GM23338 (cell line): Measurements from ENCODE around the gene SCUBE2. TPM values are rescaled to one million over a fixed set of nuclear protein-coding genes. Genes with fewer than 3 reads are reported as not detected.

Experiments used
- ATAC-seq: fragments of 200-7000 bp; cut with Tn5 transposase; 3 replicates; pipeline ENCODE4 v1.9.1; 2020
- DNase-seq: peaks from one replicate; pipeline ENCODE4 v3.0.0-alpha.2; 2015; ENCODE audit warnings: low spot score
- H2AFZ ChIP-seq: fragments of 200-600 bp; sonication (generic); 2 replicates; pipeline ENCODE4 v1.8.0; 2016; ENCODE audit warnings: antibody characterized with exemption, mild to moderate bottlenecking, moderate library complexity
- H3F3A ChIP-seq: fragments of 200-600 bp; sonication (generic); replicated peaks from 2 replicates; pipeline ENCODE4 v1.8.0; 2017; ENCODE audit warnings: antibody characterized with exemption, mixed run types, low read depth
- H3K27ac ChIP-seq: fragments of 200-600 bp; sonication (generic); 2 replicates; pipeline ENCODE4 v1.6.1; 2016; ENCODE audit warnings: low read depth
- H3K27me3 ChIP-seq: fragments of 200-600 bp; sonication (generic); 2 replicates; pipeline ENCODE4 v1.8.0; 2016; ENCODE audit warnings: mild to moderate bottlenecking, mixed run types, moderate library complexity; ENCODE audit not compliant: insufficient read depth
- H3K36me3 ChIP-seq: fragments of 200-600 bp; sonication (generic); 2 replicates; pipeline ENCODE4 v1.8.0; 2016; ENCODE audit warnings: mild to moderate bottlenecking; ENCODE audit not compliant: insufficient read depth
- H3K4me1 ChIP-seq: fragments of 200-600 bp; sonication (generic); 2 replicates; pipeline ENCODE4 v1.8.0; 2016; ENCODE audit warnings: mild to moderate bottlenecking, moderate library complexity; ENCODE audit not compliant: insufficient read depth
- H3K4me2 ChIP-seq: fragments of 200-600 bp; sonication (generic); 2 replicates; pipeline ENCODE4 v1.7.1; 2017; ENCODE audit warnings: mixed run types
- H3K4me3 ChIP-seq: fragments of 200-600 bp; sonication (generic); 2 replicates; pipeline ENCODE4 v1.6.1; 2016; ENCODE audit warnings: mixed run types
- H3K79me2 ChIP-seq: fragments of 200-600 bp; sonication (generic); replicated peaks from 2 replicates; pipeline ENCODE4 v1.8.0; 2017; ENCODE audit warnings: mild to moderate bottlenecking; ENCODE audit not compliant: insufficient read depth
- H3K9me2 ChIP-seq: fragments of 200-600 bp; sonication (generic); 2 replicates; pipeline ENCODE4 v1.8.0; 2017; ENCODE audit not compliant: insufficient read depth
- H4K20me1 ChIP-seq: fragments of 200-600 bp; sonication (generic); replicated peaks from 2 replicates; pipeline ENCODE4 v1.8.0; 2017; ENCODE audit warnings: mild to moderate bottlenecking; ENCODE audit not compliant: insufficient read depth
- H3K27ac Mint-ChIP-seq: 2 replicates; pipeline ENCODE4 v1.8.0; 2020; ENCODE audit warnings: inconsistent platforms, mild to moderate bottlenecking, moderate library complexity, mixed read lengths
- H3K27me3 Mint-ChIP-seq: 3 replicates; pipeline ENCODE4 v1.8.0; 2022; ENCODE audit warnings: low read depth, mild to moderate bottlenecking, moderate library complexity, mixed read lengths, inconsistent platforms; ENCODE audit not compliant: insufficient read depth, poor library complexity
- H3K36me3 Mint-ChIP-seq: 3 replicates; pipeline ENCODE4 v1.8.0; 2021; ENCODE audit warnings: low read depth, mild to moderate bottlenecking, inconsistent platforms, moderate library complexity, mixed read lengths
- H3K4me1 Mint-ChIP-seq: 3 replicates; pipeline ENCODE4 v1.8.0; 2020; ENCODE audit warnings: mild to moderate bottlenecking, inconsistent platforms, mixed read lengths
- H3K4me3 Mint-ChIP-seq: 3 replicates; pipeline ENCODE4 v1.8.0; 2021; ENCODE audit warnings: moderate library complexity, mild to moderate bottlenecking, inconsistent platforms, mixed read lengths
- H3K9me3 Mint-ChIP-seq: 3 replicates; pipeline ENCODE4 v1.8.0; 2020; ENCODE audit warnings: moderate library complexity, mild to moderate bottlenecking, inconsistent platforms, mixed read lengths
- CREB1 ChIP-seq: fragments of 250-450 bp; sonication (Bioruptor Pico); IDR thresholded peaks from 2 replicates; pipeline ENCODE4 v1.5.0; 2020; ENCODE audit warnings: low read depth, mild to moderate bottlenecking, moderate library complexity
- EZH2 ChIP-seq: fragments of 200-600 bp; sonication (generic); IDR thresholded peaks from one replicate; pipeline ENCODE4 v1.8.0; 2017; ENCODE audit warnings: antibody characterized with exemption, mild to moderate bottlenecking, low read depth; ENCODE audit not compliant: unreplicated experiment
- JUNB ChIP-seq: IDR thresholded peaks from one replicate; pipeline ENCODE4 v1.6.1; 2016; ENCODE audit warnings: antibody characterized with exemption; ENCODE audit not compliant: unreplicated experiment
- REST ChIP-seq: IDR thresholded peaks from one replicate; pipeline ENCODE4 v1.6.1; 2018; ENCODE audit warnings: antibody characterized with exemption; ENCODE audit not compliant: unreplicated experiment
- STAT1 ChIP-seq: IDR thresholded peaks from one replicate; pipeline ENCODE4 v1.6.1; 2016; ENCODE audit warnings: antibody characterized with exemption; ENCODE audit not compliant: unreplicated experiment
- ZNF114 ChIP-seq: fragments of 250-450 bp; sonication (Bioruptor Pico); IDR thresholded peaks from 2 replicates; pipeline ENCODE4 v1.5.0; 2020; ENCODE audit warnings: mild to moderate bottlenecking, moderate library complexity
- polyA plus RNA-seq: library from polyadenylated mRNA; unstranded; fragments of >200 nt; fragmentation: Nextera tagmentation; extraction: Ambion mirVana; gene quantifications from 2 replicates; pipeline ENCODE4 v1.2.1, GENCODE V29; 2016
- total RNA-seq: library from RNA; depleted of rRNA; stranded (reverse); fragments of >200 nt; shearing (Covaris generic); gene quantifications from 2 replicates; pipeline ENCODE4 v1.2.3, GENCODE V29; 2014
- TF ChIP-seq, protein P1 (sequence below): IDR thresholded peaks from 2 replicates; pipeline ENCODE4 v1.6.1; 2016; ENCODE audit warnings: antibody characterized with exemption

SCUBE2 gene
- total and polyA plus RNA-seq, 2 experiments from 2014 or later = 0.47 to 0.63 TPM

GRCh38 chr11:9002920-9003572, 88.4 kb downstream of the SCUBE2 start:
- H3K79me2 ChIP-seq = no peaks in the 10 kb centered on the region; the same call in 1 of the 2 replicates
- Mint-ChIP-seq H3K36me3 (no peaks in the 10 kb centered on the region), H3K4me1 (peaks cover 14% of the 10 kb centered on the region; the same call in 2 of the 3 replicates), H3K9me3 (no peaks in the 10 kb centered on the region), H3K27ac (no peak overlapping the region), H3K4me3 (peak overlapping the region; percentile 72), H3K27me3 (peaks cover 34% of the 10 kb centered on the region)
- peaks cover 6% of the 10 kb centered on the region for H3F3A ChIP-seq
- peak overlapping the region; percentile 96 for H2AFZ ChIP-seq
- no peaks in the 10 kb centered on the region for H3K9me2 ChIP-seq
- peak; percentile 27 for DNase-seq
- H3K4me3 ChIP-seq = peak overlapping the region; percentile 77
- H3K27ac ChIP-seq = no peak overlapping the region
- H3K27me3 ChIP-seq = peaks cover 64% of the 10 kb centered on the region
- ATAC-seq = peak; percentile 3; the same call in 1 of the 3 replicates
- peak overlapping the region; percentile 97 for H3K4me2 ChIP-seq
- H3K4me1 ChIP-seq = peaks cover 11% of the 10 kb centered on the region
- H3K36me3 ChIP-seq = no peaks in the 10 kb centered on the region
- TF ChIP-seq, protein P1, sequence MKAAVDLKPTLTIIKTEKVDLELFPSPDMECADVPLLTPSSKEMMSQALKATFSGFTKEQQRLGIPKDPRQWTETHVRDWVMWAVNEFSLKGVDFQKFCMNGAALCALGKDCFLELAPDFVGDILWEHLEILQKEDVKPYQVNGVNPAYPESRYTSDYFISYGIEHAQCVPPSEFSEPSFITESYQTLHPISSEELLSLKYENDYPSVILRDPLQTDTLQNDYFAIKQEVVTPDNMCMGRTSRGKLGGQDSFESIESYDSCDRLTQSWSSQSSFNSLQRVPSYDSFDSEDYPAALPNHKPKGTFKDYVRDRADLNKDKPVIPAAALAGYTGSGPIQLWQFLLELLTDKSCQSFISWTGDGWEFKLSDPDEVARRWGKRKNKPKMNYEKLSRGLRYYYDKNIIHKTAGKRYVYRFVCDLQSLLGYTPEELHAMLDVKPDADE = no peak
- TF ChIP-seq ZNF114 (CRISPR knock-in tag) (no peak), REST (no peak)
- H4K20me1 ChIP-seq = peaks cover 4% of the 10 kb centered on the region; the same call in 1 of the 2 replicates

- ATAC-seq (no peak), DNase-seq (no peak)
- H2AFZ ChIP-seq = no peak overlapping the region
- no peaks in the 10 kb centered on the region for H3K9me3 Mint-ChIP-seq
- no peaks in the 10 kb centered on the region; the same call in 1 of the 2 replicates for H3K79me2 ChIP-seq
- no peak overlapping the region for H3K4me2 ChIP-seq
- no peak overlapping the region for H3K4me3 ChIP-seq
- peaks cover 6% of the 10 kb centered on the region for H3F3A ChIP-seq
- H3K27me3 ChIP-seq = peaks cover 60% of the 10 kb centered on the region
- peaks cover 11% of the 10 kb centered on the region for H3K4me1 ChIP-seq
- H3K27ac ChIP-seq = no peak overlapping the region
- H3K36me3 Mint-ChIP-seq = no peaks in the 10 kb centered on the region
- H3K27me3 Mint-ChIP-seq = peaks cover 34% of the 10 kb centered on the region
- H3K27ac Mint-ChIP-seq = no peak overlapping the region
- no peak for TF ChIP-seq STAT1
- TF ChIP-seq JUNB = no peak
- no peak for TF ChIP-seq EZH2
- no peak for TF ChIP-seq CREB1 (CRISPR knock-in tag)
- peaks cover 4% of the 10 kb centered on the region; the same call in 1 of the 2 replicates for H4K20me1 ChIP-seq
- H3K9me2 ChIP-seq = no peaks in the 10 kb centered on the region
- no peaks in the 10 kb centered on the region for H3K36me3 ChIP-seq
- no peak overlapping the region for H3K4me3 Mint-ChIP-seq
- H3K4me1 Mint-ChIP-seq = peaks cover 14% of the 10 kb centered on the region; the same call in 2 of the 3 replicates
Observed at GRCh38 chr11:9001736-9002135, 89.7 kb downstream of the SCUBE2 start.
